Measurements from ENCODE around the gene TOMM20L. TPM values are rescaled to one million over a fixed set of nuclear protein-coding genes. Genes with fewer than 3 reads are reported as not detected.

Gene TOMM20L
- total and polyA plus RNA-seq, 2 of the 13 experiments (the other 11 are each of a cell fraction or from before 2014, with no cell fraction given): 0.46 TPM; not detected in 1

DNA sequence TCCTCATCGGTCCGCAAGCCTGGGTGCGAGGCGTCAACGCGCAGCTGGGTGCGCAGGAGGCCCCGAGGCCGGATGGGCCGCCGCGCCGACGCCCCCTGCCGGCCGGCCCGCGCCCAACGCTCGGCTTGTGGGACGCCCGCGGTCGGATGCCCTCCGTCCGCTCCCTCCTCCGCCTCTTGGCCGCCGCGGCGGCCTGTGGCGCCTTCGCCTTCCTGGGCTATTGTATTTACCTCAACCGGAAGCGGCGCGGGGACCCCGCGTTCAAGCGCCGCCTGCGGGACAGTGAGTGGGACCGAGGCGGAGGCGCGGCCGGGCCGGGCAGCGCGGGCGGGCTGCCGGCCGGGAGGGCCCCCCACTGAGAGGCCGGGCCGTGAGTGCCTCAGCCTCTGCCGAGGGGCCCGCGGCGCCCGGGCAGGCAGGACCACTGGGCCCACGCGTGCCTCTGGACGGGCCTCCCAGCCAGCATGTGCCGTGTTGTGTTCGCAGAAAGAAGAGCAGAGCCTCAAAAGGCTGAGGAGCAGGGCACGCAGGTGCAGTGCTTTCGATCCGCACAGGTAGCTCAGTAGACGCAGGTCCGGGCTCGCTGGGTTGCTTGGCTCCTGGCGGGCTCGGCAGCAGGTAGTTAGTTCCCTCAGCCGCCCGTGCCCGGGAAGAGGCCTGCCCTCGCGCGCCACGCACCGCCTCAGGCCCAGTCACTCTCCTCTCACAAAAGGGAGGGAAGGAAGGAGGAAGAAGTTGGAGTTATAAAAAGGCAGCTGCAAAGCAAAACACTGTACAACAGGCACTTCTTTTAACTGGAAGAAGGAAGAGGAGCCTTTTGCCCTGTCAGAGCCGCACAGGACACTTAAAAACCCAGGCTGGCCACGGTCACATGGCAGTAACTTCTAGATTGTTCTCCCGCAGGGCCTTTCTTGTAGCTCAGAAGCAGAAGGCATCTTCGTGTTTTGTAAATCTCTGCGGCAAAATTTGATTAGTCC is at the start of gene TOMM20L (continued):
- peak; percentile 7; the same call in 1 of the 2 replicates for TF ChIP-seq ZNF362 (CRISPR knock-in tag; IDR thresholded peaks at IDR 0.05; ENCODE audit: borderline replicate concordance)
- TF ChIP-seq PHF20 (CRISPR knock-in tag; IDR thresholded peaks at IDR 0.05): peak; percentile 34; the same call in 1 of the 2 replicates
- peak; percentile 93 for TF ChIP-seq MAX (IDR thresholded peaks at IDR 0.05)
- no peak for TF ChIP-seq FOXJ3 (CRISPR knock-in tag; IDR thresholded peaks at IDR 0.05; ENCODE audit: borderline replicate concordance)
- no peak for TF ChIP-seq ZBTB7B (CRISPR knock-in tag; IDR thresholded peaks at IDR 0.05)
- no peak for TF ChIP-seq MED13 (CRISPR knock-in tag; IDR thresholded peaks at IDR 0.05)
- peak; percentile 90; the same call in 1 of the 2 replicates for TF ChIP-seq ZNF101 (CRISPR knock-in tag; IDR thresholded peaks at IDR 0.05; ENCODE audit: borderline replicate concordance, low read depth)
- TF ChIP-seq GABPA (IDR thresholded peaks at IDR 0.05; ENCODE audit: low read depth, low read length): no peak; the same call in 1 of the 2 replicates
- peak; percentile 53 for TF ChIP-seq GABPA (CRISPR knock-in tag; IDR thresholded peaks at IDR 0.05; ENCODE audit: low read depth)
- peak; percentile 69; the same call in 1 of the 2 replicates for TF ChIP-seq POGK (CRISPR knock-in tag; conservative IDR thresholded peaks at IDR 0.05)
- TF ChIP-seq ZSCAN21 (CRISPR knock-in tag; IDR thresholded peaks at IDR 0.05; ENCODE audit: borderline replicate concordance): peak; percentile 49; the same call in 1 of the 2 replicates
- peak; percentile 55; the same call in 1 of the 2 replicates for TF ChIP-seq BRD4 (CRISPR knock-in tag; IDR thresholded peaks at IDR 0.05)
- TF ChIP-seq HOXA9 (CRISPR knock-in tag; IDR thresholded peaks at IDR 0.05; ENCODE audit: borderline replicate concordance): 0 out of 2 replicates have a peak, but pooled peaks have one; percentile 74
- TF ChIP-seq ZBTB43 (CRISPR knock-in tag; conservative IDR thresholded peaks at IDR 0.05): peak; percentile 49; the same call in 1 of the 2 replicates
- TF ChIP-seq ZNF713 (CRISPR knock-in tag; IDR thresholded peaks at IDR 0.05): no peak
- TF ChIP-seq POLR2AphosphoS5 (IDR thresholded peaks at IDR 0.05; ENCODE audit: low read depth, low read length): peak; percentile 25; the same call in 1 of the 2 replicates
- peak; percentile 80 for TF ChIP-seq HOXA3 (CRISPR knock-in tag; IDR thresholded peaks at IDR 0.05)
- TF ChIP-seq, protein P1, sequence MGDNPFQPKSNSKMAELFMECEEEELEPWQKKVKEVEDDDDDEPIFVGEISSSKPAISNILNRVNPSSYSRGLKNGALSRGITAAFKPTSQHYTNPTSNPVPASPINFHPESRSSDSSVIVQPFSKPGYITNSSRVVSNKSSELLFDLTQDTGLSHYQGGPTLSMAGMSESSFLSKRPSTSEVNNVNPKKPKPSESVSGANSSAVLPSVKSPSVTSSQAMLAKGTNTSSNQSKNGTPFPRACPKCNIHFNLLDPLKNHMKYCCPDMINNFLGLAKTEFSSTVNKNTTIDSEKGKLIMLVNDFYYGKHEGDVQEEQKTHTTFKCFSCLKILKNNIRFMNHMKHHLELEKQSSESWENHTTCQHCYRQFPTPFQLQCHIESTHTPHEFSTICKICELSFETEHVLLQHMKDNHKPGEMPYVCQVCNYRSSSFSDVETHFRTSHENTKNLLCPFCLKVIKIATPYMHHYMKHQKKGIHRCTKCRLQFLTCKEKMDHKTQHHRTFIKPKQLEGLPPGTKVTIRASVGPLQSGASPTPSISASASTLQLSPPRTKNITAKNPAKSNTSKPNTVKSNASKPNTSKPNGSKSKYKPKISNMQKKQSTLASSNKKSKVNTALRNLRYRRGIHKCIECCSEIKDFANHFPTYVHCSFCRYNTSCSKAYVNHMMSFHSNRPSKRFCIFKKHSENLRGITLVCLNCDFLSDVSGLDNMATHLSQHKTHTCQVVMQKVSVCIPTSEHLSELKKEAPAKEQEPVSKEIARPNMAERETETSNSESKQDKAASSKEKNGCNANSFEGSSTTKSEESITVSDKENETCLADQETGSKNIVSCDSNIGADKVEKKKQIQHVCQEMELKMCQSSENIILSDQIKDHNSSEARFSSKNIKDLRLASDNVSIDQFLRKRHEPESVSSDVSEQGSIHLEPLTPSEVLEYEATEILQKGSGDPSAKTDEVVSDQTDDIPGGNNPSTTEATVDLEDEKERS (CRISPR knock-in tag; IDR thresholded peaks at IDR 0.05): no peak
- peak; percentile 70; the same call in 1 of the 2 replicates for TF ChIP-seq ZNF543 (CRISPR knock-in tag; IDR thresholded peaks at IDR 0.05)
- 0 out of 2 replicates have a peak, but pooled peaks have one; percentile 44 for TF ChIP-seq KDM4B (CRISPR knock-in tag; IDR thresholded peaks at IDR 0.05)
- TF ChIP-seq ZNF761 (CRISPR knock-in tag; conservative IDR thresholded peaks at IDR 0.05): peak; percentile 94

Measured in HepG2 (cell line).